Testis (tissue), 3 donors: ENCODE results near the gene ADSL. TPM values are rescaled to one million over a fixed set of nuclear protein-coding genes. Genes with fewer than 3 reads are reported as not detected.

Experiments
- DNase-seq: peaks from one replicate; pipeline ENCODE4 v3.0.0-alpha.2; 2019
- H3K27ac ChIP-seq, 2 donors: fragments of 200-600 bp; sonication (generic); one replicate each; pipeline ENCODE4 v1.5.1; 2019
- H3K27me3 ChIP-seq: fragments of 200-600 bp; sonication (generic); one replicate; pipeline ENCODE4 v1.5.1; 2019
- H3K36me3 ChIP-seq: fragments of 200-600 bp; sonication (generic); one replicate; pipeline ENCODE4 v1.5.1; 2017; ENCODE audit warnings: low read depth; ENCODE audit errors: missing control alignments
- H3K4me1 ChIP-seq: fragments of 200-600 bp; sonication (generic); one replicate; pipeline ENCODE4 v1.5.1; 2019
- H3K4me3 ChIP-seq, 2 donors: fragments of 200-600 bp; sonication (generic); one replicate each; pipeline ENCODE4 v1.5.1; 2017 to 2019
- H3K9me3 ChIP-seq: fragments of 200-600 bp; sonication (generic); one replicate; pipeline ENCODE4 v1.5.1; 2017
- CTCF ChIP-seq, 3 experiments: fragments of 450-650 bp in 2 of 3; fragments of 200-600 bp in 1 of 3; sonication (generic) in 1 of 3; IDR thresholded peaks; one replicate each; pipeline ENCODE4 v1.5.1; 2016 to 2019; ENCODE audit warnings: antibody characterized with exemption in 3 of 3, mild to moderate bottlenecking in 2 of 3, moderate library complexity in 1 of 3
- POLR2A ChIP-seq: fragments of 450-650 bp; IDR thresholded peaks from one replicate; pipeline ENCODE4 v1.6.1; 2017; ENCODE audit warnings: antibody characterized with exemption, mild to moderate bottlenecking, moderate library complexity
- WGBS, 2 donors: methylation state at CpG; one replicate each; pipeline ENCODE4 v1.1.5; 2018; 5-methylcytosine and 5-hydroxymethylcytosine counted together
- intact Hi-C: fragments of 100-400 bp; cut with DNase I; formaldehyde crosslinking; loops from one replicate; pipeline ENCODE4 v1.15.1; 2023; ENCODE audit warnings: low total_unique reads
- polyA plus RNA-seq: library from polyadenylated mRNA; stranded (reverse); fragments of 350-450 nt; fragmentation: Illumina TruSeq; extraction: RNeasy Lipid Tissue Mini Kit (QIAGEN cat#74804); gene quantifications from one replicate; pipeline ENCODE4 v1.2.3, GENCODE V29; 2014; ENCODE audit warnings: low read depth, low replicate concordance; ENCODE audit not compliant: insufficient read depth
- total RNA-seq, 2 donors: library from RNA; depleted of rRNA; stranded (reverse); fragments of >200 nt; gene quantifications; one replicate each; pipeline ENCODE4 v1.2.3, GENCODE V29; 2016

Gene ADSL
- total and polyA plus RNA-seq, 3 donors from 2014 or later = 72.4 to 102 (median 78.9) TPM

GRCh38 chr22:40312050-40312449, 34.2 kb upstream of the ADSL start:
- no peak for DNase-seq
- Histone ChIP-seq H3K9me3 (no peaks in the 10 kb centered on the region), H3K36me3 (no peaks in the 10 kb centered on the region), H3K4me1 (no peaks in the 10 kb centered on the region), H3K4me3 (no peak overlapping the region), H3K27me3 (no peaks in the 10 kb centered on the region), H3K27ac (no peak overlapping the region)
- intact Hi-C loops = no loop called here
- WGBS, 2 donors = 87 to 92% methylated on average over 2 of the region's 2 CpGs
- TF ChIP-seq CTCF (IDR thresholded peaks at IDR 0.05) (no peak), POLR2A (no peak)

DNA sequence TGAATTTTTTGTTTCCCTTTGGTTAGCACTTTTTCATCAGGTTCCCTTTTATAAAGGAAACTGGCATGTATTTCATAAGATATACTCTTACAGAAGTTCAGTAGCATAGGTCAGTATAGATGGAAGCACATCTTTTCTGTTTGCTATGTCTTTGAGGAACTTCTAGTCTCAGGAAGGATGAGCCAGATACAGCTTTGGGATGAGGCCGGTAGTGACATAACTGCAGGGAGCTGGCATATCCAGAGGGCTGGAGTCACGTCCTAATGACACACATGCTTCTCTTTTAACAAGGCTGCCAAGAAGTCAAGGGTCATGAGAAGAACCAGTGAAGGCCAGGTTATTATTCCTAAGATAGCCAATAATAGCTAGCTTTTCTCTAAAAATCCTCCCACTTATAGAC, 33.3 kb upstream of the ADSL start:
- H3K27ac ChIP-seq = no peak overlapping the region
- H3K36me3 ChIP-seq = no peaks in the 10 kb centered on the region
- no peak overlapping the region for H3K4me3 ChIP-seq
- no peak for DNase-seq
- no peaks in the 10 kb centered on the region for H3K27me3 ChIP-seq
- no peak for TF ChIP-seq POLR2A
- TF ChIP-seq CTCF (IDR thresholded peaks at IDR 0.05) = no peak
- H3K4me1 ChIP-seq = no peaks in the 10 kb centered on the region
- intact Hi-C loops = no loop called here
- WGBS, 2 donors = 44 to 50% methylated on average over 2 of the region's 2 CpGs
- no peaks in the 10 kb centered on the region for H3K9me3 ChIP-seq

DNA sequence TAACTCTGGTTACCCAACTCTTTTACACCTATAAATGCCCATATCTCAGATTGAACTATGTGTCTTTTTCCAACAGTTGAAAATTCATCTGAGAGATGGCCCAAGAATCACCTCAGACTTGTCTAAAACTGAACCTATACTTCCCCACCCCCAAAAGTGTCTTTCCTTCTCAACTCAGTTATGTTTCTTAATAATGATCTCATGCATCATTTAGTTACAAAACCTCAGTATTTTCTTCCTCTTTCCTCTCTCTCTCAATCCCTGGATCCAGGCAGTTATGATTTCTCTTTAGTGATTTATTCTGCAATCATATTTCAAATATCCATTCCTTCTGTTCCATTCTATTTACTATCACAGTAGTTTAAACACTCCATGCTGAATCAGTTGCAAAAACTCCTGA, 32.3 kb upstream of the ADSL start:
- Histone ChIP-seq H3K9me3 (no peaks in the 10 kb centered on the region), H3K36me3 (no peaks in the 10 kb centered on the region), H3K27me3 (no peaks in the 10 kb centered on the region), H3K27ac (no peak overlapping the region), H3K4me3 (no peak overlapping the region), H3K4me1 (no peaks in the 10 kb centered on the region)
- intact Hi-C loops = no loop called here
- DNase-seq = no peak
- no peak for TF ChIP-seq POLR2A
- TF ChIP-seq CTCF (IDR thresholded peaks at IDR 0.05) = no peak

- intact Hi-C loops = no loop called here
- Histone ChIP-seq H3K27me3 (no peaks in the 10 kb centered on the region), H3K27ac (no peak overlapping the region), H3K9me3 (no peaks in the 10 kb centered on the region), H3K4me1 (no peaks in the 10 kb centered on the region), H3K36me3 (no peaks in the 10 kb centered on the region), H3K4me3 (no peak overlapping the region)
- no peak for DNase-seq
- TF ChIP-seq CTCF (IDR thresholded peaks at IDR 0.05) = no peak
- TF ChIP-seq POLR2A = no peak
Measured at GRCh38 chr22:40320687-40321086, 25.6 kb upstream of the ADSL start.

- Histone ChIP-seq H3K27ac (no peak overlapping the region), H3K9me3 (no peaks in the 10 kb centered on the region), H3K36me3 (no peaks in the 10 kb centered on the region), H3K27me3 (no peaks in the 10 kb centered on the region), H3K4me1 (no peaks in the 10 kb centered on the region), H3K4me3 (no peak overlapping the region)
- intact Hi-C loops = no loop called here
- whole genome bisulfite sequencing, 2 donors = 75 to 81% methylated on average over 5 of the region's 5 CpGs
- DNase-seq = no peak
- TF ChIP-seq POLR2A (no peak), CTCF (IDR thresholded peaks at IDR 0.05) (no peak)
Measured at GRCh38 chr22:40322021-40322420, 24.3 kb upstream of the ADSL start.
